Stimulated activated naive B cell treated with anti-CD40 and anti-IgM and Interleukin-4, amounts not matched to agents 10 μg/mL and 1 μg/mL and 100 μg/mL, for 72 hours (primary cell): ENCODE results near the gene ZNF75A.

Experiments used
- ATAC-seq, 2 donors: fragments of 150-1000 bp; cut with Tn5 transposase; replicated peaks; 2 replicates each; pipeline ENCODE4 v1.10.0; 2021; ENCODE audit warnings: moderate library complexity in 1 of 2
- DNase-seq: peaks from one replicate; pipeline ENCODE4 v3.0.0; 2021
- H3K27ac Mint-ChIP-seq: one replicate; pipeline ENCODE4 v1.8.0; 2022; ENCODE audit warnings: mild to moderate bottlenecking, mixed read lengths
- H3K27me3 Mint-ChIP-seq, 2 donors: one replicate each; pipeline ENCODE4 v1.8.0; 2022; ENCODE audit warnings: mixed read lengths in 2 of 2
- H3K36me3 Mint-ChIP-seq, 2 donors: one replicate each; pipeline ENCODE4 v1.8.0; 2022; ENCODE audit warnings: mixed read lengths in 2 of 2, mild to moderate bottlenecking in 1 of 2
- H3K4me1 Mint-ChIP-seq, 2 donors: one replicate each; pipeline ENCODE4 v1.8.0; 2022; ENCODE audit warnings: mixed read lengths in 2 of 2, mild to moderate bottlenecking in 1 of 2
- H3K4me3 Mint-ChIP-seq, 2 donors: one replicate each; pipeline ENCODE4 v1.8.0; 2022; ENCODE audit warnings: mild to moderate bottlenecking in 2 of 2, mixed read lengths in 2 of 2, moderate library complexity in 1 of 2
- H3K9me3 Mint-ChIP-seq, 2 donors: one replicate each; pipeline ENCODE4 v1.8.0; 2022; ENCODE audit warnings: mixed read lengths in 2 of 2, mild to moderate bottlenecking in 1 of 2

The ZNF75A gene

DNA sequence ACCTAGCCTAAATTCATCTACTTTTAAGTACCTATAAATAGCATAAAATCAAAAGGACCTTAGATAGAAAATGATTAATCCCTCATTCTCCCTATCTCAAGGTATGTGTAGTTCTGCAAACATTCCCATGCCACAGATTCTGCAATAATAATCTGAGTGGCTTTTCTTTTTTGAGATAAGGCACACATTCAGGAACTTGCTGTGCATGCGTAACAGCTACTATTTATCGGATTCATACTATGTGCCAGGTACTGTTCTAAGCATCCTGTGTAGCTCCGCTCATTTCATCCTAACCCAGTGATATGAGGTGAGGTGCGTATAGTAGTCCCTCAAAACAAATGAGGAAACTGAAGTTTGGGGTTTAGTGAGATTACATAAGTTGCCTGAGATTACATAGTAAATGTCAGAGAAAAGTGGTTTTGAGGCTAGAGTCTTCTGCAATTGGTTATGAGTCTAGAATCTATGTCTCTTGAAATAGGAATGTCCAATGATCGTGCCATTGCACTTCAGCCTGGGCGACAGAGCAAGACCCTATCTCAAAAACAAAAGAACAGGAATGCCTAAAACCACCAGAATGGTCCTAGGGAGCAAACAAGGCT is 24.0 kb upstream of the ZNF75A start:
- Mint-ChIP-seq H3K4me3 (peak overlapping the region; percentile 95 to 98), H3K36me3 (peaks cover 22 to 30% of the 10 kb centered on the region in 2 donors), H3K9me3 (no peaks in the 10 kb centered on the region), H3K4me1 (peaks cover 10 to 34% of the 10 kb centered on the region in 2 donors), H3K27ac (no peak overlapping the region), H3K27me3 (no peaks in the 10 kb centered on the region)
- DNase-seq: no peak
- ATAC-seq: no peak

DNA sequence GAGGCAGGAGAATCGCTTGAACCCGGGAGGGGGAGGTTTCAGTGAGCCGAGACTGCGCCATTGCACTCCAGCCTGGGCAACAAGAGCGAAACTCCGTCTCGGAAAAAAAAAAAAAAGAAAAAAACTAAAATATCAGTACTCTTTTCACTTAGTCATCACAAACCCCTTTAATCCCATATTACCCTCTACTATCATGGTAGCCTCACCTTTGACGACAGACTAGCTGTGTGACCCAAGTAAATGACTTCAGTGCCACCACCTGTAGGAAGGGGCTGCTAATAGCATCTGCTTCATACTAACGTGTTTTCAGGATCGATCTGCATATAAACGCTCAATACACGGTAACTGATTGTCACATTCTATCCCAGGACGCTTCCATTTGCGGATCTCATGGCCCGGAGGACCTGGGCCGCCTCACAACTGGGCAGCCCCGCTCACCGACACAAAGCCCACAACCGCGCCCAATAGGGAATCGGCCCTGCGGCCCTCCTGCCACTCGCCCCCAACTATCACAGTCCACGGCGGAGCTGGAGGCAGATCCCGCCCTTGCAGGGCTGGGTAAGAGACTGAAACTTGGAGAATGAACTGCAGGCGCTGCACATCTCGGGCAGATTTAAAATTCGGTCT is 23.1 kb upstream of the ZNF75A start:
- ATAC-seq (peak; percentile 52 to 54), DNase-seq (no peak)
- Mint-ChIP-seq H3K9me3 (no peaks in the 10 kb centered on the region), H3K4me1 (peaks cover 10 to 39% of the 10 kb centered on the region in 2 donors), H3K27me3 (no peaks in the 10 kb centered on the region), H3K4me3 (peak overlapping the region; percentile 95 to 98), H3K27ac (peak overlapping the region; percentile 99), H3K36me3 (peaks cover 29 to 36% of the 10 kb centered on the region in 2 donors)

DNA sequence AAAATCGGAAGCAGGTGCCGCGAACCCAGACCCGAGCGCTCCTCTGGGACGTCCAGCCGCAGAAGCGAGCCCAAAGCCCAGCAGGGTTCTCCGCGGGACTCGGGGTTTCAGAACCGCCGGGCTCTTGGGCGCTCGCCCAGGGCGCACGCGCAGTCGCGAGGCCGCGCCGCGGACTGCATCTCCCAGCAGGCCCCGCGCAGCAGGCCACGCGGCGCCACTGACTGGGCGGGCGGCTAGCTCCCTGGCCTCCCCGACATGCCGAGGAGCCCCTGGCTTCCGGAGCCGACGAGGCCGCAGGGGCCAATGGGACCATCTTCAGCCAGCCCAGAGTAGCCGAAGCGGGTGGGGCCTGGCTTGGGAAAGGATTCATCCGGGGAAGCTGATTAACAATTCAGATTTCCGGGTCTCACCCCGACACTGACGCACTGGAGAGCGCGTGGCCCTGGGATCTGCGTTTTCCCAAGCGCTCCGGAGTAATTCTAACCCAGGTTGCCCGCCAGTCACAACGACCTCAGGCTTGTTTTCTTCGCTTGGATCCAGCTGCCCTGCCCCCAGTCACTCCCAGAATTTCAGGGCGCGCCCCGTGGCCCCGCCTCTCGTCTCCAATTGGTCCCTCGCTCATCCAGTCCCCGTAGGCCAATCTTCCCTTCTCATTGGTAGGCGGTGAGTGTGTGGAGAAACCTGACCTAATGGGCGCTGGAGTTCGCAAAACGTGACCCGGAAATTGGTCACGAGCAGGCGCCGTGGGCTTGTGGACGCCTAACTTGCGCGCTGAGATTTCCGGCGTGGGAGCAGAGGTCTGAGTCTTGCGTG is 22.4 kb upstream of the ZNF75A start, which contains the start of gene ZNF263:
Gene ZNF263, plus strand, starts transcription at position 762 of the 813 bp plus-strand sequence. CDS start 328 bp downstream, outside the sequence.
- Mint-ChIP-seq H3K27ac (peak within 1 kb of the TSS; percentile 99), H3K27me3 (no peaks in the 10 kb centered on the region), H3K4me1 (peaks cover 10 to 39% of the 10 kb centered on the region in 2 donors), H3K4me3 (peak within 1 kb of the TSS; percentile 95 to 98), H3K9me3 (no peaks in the 10 kb centered on the region), H3K36me3 (peaks cover 36 to 41% of the 10 kb centered on the region in 2 donors)
- ATAC-seq (peak; percentile 87 to 89), DNase-seq (peak; percentile 92)

GRCh38 chr16:3283543-3284447 is 21.5 kb upstream of the ZNF75A start:
- peak overlapping the region; percentile 99 for H3K27ac Mint-ChIP-seq
- no peak for ATAC-seq
- peaks cover 45 to 50% of the 10 kb centered on the region in 2 donors for H3K36me3 Mint-ChIP-seq
- peak overlapping the region; percentile 95 to 98 for H3K4me3 Mint-ChIP-seq
- no peaks in the 10 kb centered on the region for H3K27me3 Mint-ChIP-seq
- DNase-seq: no peak
- H3K4me1 Mint-ChIP-seq: peaks cover 10 to 39% of the 10 kb centered on the region in 2 donors
- H3K9me3 Mint-ChIP-seq: peaks cover 0 to 3% of the 10 kb centered on the region in 2 donors

DNA sequence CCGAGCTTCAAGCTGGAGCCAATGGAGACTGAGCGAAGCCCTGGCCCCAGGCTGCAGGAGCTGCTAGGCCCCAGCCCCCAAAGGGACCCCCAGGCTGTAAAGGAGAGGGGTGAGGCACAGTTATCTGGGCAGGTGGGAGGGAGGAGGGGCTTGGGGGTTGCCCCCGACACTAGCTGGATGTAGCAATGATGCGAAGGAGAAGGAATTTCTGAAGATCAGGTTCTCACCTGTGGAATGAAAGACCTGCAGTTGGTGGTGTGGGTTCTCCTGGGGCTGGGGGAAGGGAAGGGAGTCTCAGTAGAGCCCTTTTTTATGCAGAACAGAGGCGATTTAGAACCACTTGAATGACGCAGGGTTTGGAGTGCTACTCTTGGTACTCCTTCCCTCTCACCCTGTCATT is 20.2 kb upstream of the ZNF75A start:
- no peaks in the 10 kb centered on the region for H3K27me3 Mint-ChIP-seq
- peaks cover 10 to 39% of the 10 kb centered on the region in 2 donors for H3K4me1 Mint-ChIP-seq
- no peak for DNase-seq
- no peak for ATAC-seq
- H3K27ac Mint-ChIP-seq: peak overlapping the region; percentile 31
- H3K36me3 Mint-ChIP-seq: peaks cover 58 to 62% of the 10 kb centered on the region in 2 donors
- peaks cover 0 to 5% of the 10 kb centered on the region in 2 donors for H3K9me3 Mint-ChIP-seq
- H3K4me3 Mint-ChIP-seq: peak overlapping the region; percentile 95 to 98

- no peak overlapping the region for H3K4me3 Mint-ChIP-seq
- ATAC-seq (no peak), DNase-seq (no peak)
- H3K27me3 Mint-ChIP-seq: no peaks in the 10 kb centered on the region
- peaks cover 22 to 28% of the 10 kb centered on the region in 2 donors for H3K9me3 Mint-ChIP-seq
- peaks cover 12 to 45% of the 10 kb centered on the region in 2 donors for H3K4me1 Mint-ChIP-seq
- H3K27ac Mint-ChIP-seq: peak overlapping the region; percentile 69
- peaks cover 85 to 89% of the 10 kb centered on the region in 2 donors for H3K36me3 Mint-ChIP-seq
Observed at GRCh38 chr16:3289998-3290673, 15.2 kb upstream of the ZNF75A start.

- Mint-ChIP-seq H3K4me3 (no peak overlapping the region), H3K36me3 (peaks cover 82 to 85% of the 10 kb centered on the region in 2 donors), H3K9me3 (peaks cover 27 to 28% of the 10 kb centered on the region in 2 donors), H3K4me1 (peaks cover 14 to 28% of the 10 kb centered on the region in 2 donors), H3K27me3 (no peaks in the 10 kb centered on the region), H3K27ac (peak overlapping the region; percentile 3)
- DNase-seq: no peak
- peak in 1 of 2 donors; percentile 10 for ATAC-seq
Observed at GRCh38 chr16:3292604-3293003, 12.7 kb upstream of the ZNF75A start.

- no peak overlapping the region for H3K27ac Mint-ChIP-seq
- H3K4me1 Mint-ChIP-seq: peaks cover 14 to 28% of the 10 kb centered on the region in 2 donors
- peaks cover 72 to 75% of the 10 kb centered on the region in 2 donors for H3K36me3 Mint-ChIP-seq
- H3K27me3 Mint-ChIP-seq: no peaks in the 10 kb centered on the region
- no peak for ATAC-seq
- no peak overlapping the region for H3K4me3 Mint-ChIP-seq
- H3K9me3 Mint-ChIP-seq: peaks cover 32 to 34% of the 10 kb centered on the region in 2 donors
- no peak for DNase-seq
Observed at GRCh38 chr16:3295209-3295608, 10.1 kb upstream of the ZNF75A start.

DNA sequence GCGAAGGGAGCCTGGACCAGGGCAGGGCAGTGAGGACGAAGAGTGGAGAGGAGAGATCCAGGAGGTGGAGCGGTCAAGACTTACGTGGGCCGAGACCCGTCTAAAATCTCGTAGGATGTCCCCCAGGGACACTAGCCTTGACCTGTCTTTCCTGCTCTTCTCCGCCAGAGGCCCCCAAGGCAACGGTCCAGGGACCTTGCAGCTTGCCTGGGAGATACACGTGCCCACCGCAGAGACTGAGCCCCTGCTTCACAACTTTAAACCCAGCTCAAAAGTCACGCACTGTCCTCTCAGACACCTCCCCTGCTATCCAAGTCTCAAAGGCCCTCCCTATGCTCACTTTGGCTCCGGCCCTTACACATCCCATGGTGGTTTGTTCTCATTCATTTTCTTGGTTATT is 9.5 kb upstream of the ZNF75A start:
- Mint-ChIP-seq H3K9me3 (peaks cover 32 to 38% of the 10 kb centered on the region in 2 donors), H3K36me3 (peaks cover 72 to 75% of the 10 kb centered on the region in 2 donors), H3K4me3 (no peak overlapping the region), H3K4me1 (peaks cover 14 to 23% of the 10 kb centered on the region in 2 donors), H3K27me3 (no peaks in the 10 kb centered on the region), H3K27ac (no peak overlapping the region)
- DNase-seq (no peak), ATAC-seq (no peak)

DNA sequence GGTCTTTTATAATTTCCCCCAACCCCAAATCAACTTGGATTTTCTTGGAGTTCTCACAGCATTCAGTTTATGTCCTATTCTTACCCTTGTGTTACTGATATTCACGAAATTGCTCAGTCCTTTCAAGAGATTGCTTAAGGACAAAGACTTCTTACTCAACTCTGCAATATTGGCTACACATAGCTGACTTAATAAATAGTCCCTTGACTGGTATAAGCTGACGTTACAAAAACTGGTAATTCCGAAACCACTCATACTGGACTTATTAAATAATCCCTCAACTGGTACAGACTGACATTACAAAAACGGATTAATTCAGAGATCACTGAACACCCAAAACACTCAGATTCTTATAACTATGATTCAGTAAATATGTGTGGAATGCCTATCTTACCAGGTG is 927 bp upstream of the ZNF75A start:
- peak overlapping the region; percentile 95 for H3K27ac Mint-ChIP-seq
- H3K4me1 Mint-ChIP-seq: peaks cover 13 to 15% of the 10 kb centered on the region in 2 donors
- H3K27me3 Mint-ChIP-seq: no peaks in the 10 kb centered on the region
- H3K4me3 Mint-ChIP-seq: peak overlapping the region; percentile 85 to 90
- ATAC-seq (no peak), DNase-seq (no peak)
- peaks cover 60 to 62% of the 10 kb centered on the region in 2 donors for H3K36me3 Mint-ChIP-seq
- H3K9me3 Mint-ChIP-seq: peaks cover 18 to 22% of the 10 kb centered on the region in 2 donors

DNA sequence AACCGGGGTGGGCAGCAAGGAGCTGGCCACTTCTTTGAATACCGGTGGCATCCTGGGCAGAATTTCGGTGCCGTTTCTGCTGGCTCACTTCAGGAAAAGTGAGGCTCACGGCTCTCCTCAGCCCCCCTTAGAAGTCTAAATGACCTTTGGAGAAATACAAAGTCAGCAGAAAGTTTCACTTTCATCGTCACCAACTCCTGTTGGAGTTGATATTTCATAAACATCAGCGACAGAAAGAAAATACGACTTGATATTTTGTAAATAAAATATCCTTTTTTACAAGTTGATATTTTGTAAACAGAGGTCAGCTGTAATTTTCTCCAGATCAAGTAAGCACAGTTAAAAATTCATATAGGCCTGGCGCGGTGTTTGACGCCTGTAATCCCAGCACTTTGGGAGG is 781 bp downstream of the ZNF75A start:
- Mint-ChIP-seq H3K4me3 (peak overlapping the region; percentile 85 to 90), H3K27ac (peak overlapping the region; percentile 95), H3K9me3 (peaks cover 11 to 15% of the 10 kb centered on the region in 2 donors), H3K4me1 (peaks cover 14 to 15% of the 10 kb centered on the region in 2 donors), H3K27me3 (no peaks in the 10 kb centered on the region), H3K36me3 (peaks cover 60 to 62% of the 10 kb centered on the region in 2 donors)
- ATAC-seq (no peak), DNase-seq (no peak)

DNA sequence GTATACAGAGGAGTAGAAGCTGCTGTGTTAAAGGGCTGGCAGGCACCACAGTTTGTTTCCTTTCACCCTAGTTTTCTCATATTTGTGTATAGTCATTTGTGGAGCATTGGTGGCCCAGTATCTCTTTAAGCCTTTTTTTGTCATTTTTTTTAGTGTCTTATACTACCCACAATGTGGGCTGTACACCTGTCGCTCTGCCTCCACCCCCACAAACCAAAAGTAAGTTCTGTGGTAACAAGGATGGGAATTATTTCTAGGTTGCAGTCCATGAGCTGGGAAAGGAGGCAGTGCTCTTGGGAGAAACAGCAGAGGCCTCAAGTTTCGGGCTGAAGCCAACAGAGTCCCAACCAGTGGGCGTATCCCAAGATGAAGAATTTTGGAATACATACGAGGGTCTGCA is 6.2 kb downstream of the ZNF75A start:
- peaks cover 0 to 5% of the 10 kb centered on the region in 2 donors for H3K4me1 Mint-ChIP-seq
- no peak for DNase-seq
- no peaks in the 10 kb centered on the region for H3K27me3 Mint-ChIP-seq
- no peak for ATAC-seq
- no peak overlapping the region for H3K27ac Mint-ChIP-seq
- peaks cover 92 to 93% of the 10 kb centered on the region in 2 donors for H3K36me3 Mint-ChIP-seq
- peaks cover 41 to 43% of the 10 kb centered on the region in 2 donors for H3K9me3 Mint-ChIP-seq
- no peak overlapping the region for H3K4me3 Mint-ChIP-seq
